Glutamatergic neuron (in vitro differentiated cells): ENCODE results near the gene MAPT. TPM values are rescaled to one million over a fixed set of nuclear protein-coding genes. Genes with fewer than 3 reads are reported as not detected.
"Not testable (repeated sequence)": the region's sequence is repeated elsewhere in the genome, so short reads cannot be mapped to it uniquely, and the experiment has no call there.

Experiments used
- DNase-seq: peaks from one replicate; pipeline ENCODE4 v3.0.0; 2022
- H3K27ac Mint-ChIP-seq: one replicate; pipeline ENCODE4 v1.8.0; 2020; ENCODE audit warnings: mild to moderate bottlenecking, mixed read lengths, inconsistent platforms; ENCODE audit not compliant: unreplicated experiment
- H3K27me3 Mint-ChIP-seq: one replicate; pipeline ENCODE4 v1.8.0; 2020; ENCODE audit warnings: mild to moderate bottlenecking, moderate library complexity, mixed read lengths, inconsistent platforms; ENCODE audit not compliant: unreplicated experiment
- H3K36me3 Mint-ChIP-seq: one replicate; pipeline ENCODE4 v1.8.0; 2020; ENCODE audit warnings: mild to moderate bottlenecking, mixed read lengths, inconsistent platforms; ENCODE audit not compliant: unreplicated experiment
- H3K4me1 Mint-ChIP-seq: one replicate; pipeline ENCODE4 v1.8.0; 2020; ENCODE audit warnings: mild to moderate bottlenecking, low read depth, mixed read lengths, inconsistent platforms; ENCODE audit not compliant: unreplicated experiment
- H3K4me3 Mint-ChIP-seq: one replicate; pipeline ENCODE4 v1.8.0; 2020; ENCODE audit warnings: mild to moderate bottlenecking, mixed read lengths, inconsistent platforms; ENCODE audit not compliant: unreplicated experiment
- H3K9me3 Mint-ChIP-seq: one replicate; pipeline ENCODE4 v1.8.0; 2020; ENCODE audit warnings: mild to moderate bottlenecking, moderate library complexity, mixed read lengths, inconsistent platforms; ENCODE audit not compliant: unreplicated experiment
- CTCF ChIP-seq: fragments of 200-600 bp; sonication (generic); IDR thresholded peaks from one replicate; pipeline ENCODE4 v1.5.0; 2021; ENCODE audit not compliant: partially characterized antibody, unreplicated experiment
- total RNA-seq: library from RNA; stranded (reverse); fragmentation: NEBNext Ultra II Directional; extraction: Animal tissue kit (Norgen Biotek cat#: 25700); gene quantifications from one replicate; pipeline ENCODE4 v1.2.1, GENCODE V29; 2021; ENCODE audit not compliant: unreplicated experiment

MAPT gene
- total RNA-seq, 1 donor from 2014 or later, result 123 TPM

- H3K27me3 Mint-ChIP-seq, result peaks cover 5% of the 10 kb centered on the region
- DNase-seq, result no peak
- peaks cover 11% of the 10 kb centered on the region for H3K4me1 Mint-ChIP-seq
- H3K4me3 Mint-ChIP-seq, result no peak overlapping the region
- no peak for TF ChIP-seq CTCF
- H3K36me3 Mint-ChIP-seq, result peaks cover 11% of the 10 kb centered on the region
- no peak overlapping the region for H3K27ac Mint-ChIP-seq
- peaks cover 3% of the 10 kb centered on the region for H3K9me3 Mint-ChIP-seq
Observed at GRCh38 chr17:46020023-46020761, 125.8 kb downstream of the MAPT start.

DNA sequence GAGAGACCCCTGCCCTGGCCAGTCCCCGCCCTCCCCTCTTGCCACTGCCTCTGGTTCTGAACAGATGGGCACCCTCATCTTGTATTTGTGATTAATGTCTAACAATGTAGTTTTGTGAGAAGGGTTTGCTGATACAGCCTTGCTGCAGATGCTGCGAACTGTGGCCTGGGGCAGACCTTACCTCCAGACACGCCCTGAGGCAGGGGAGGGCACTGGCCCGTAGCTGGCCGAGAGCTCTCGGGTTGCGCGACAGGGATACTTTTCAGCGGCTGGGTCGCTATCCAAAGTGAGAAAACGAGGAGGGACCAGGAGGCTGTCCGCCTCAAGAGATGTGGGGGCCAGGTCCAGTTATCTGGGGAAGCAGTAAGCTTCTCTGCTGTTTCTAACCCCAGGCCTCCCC lies 126.6 kb downstream of the MAPT start:
- H3K27ac Mint-ChIP-seq, result no peak overlapping the region
- H3K4me3 Mint-ChIP-seq, result no peak overlapping the region
- H3K36me3 Mint-ChIP-seq, result peaks cover 11% of the 10 kb centered on the region
- H3K4me1 Mint-ChIP-seq, result peaks cover 15% of the 10 kb centered on the region
- TF ChIP-seq CTCF, result no peak
- no peak for DNase-seq
- peaks cover 9% of the 10 kb centered on the region for H3K27me3 Mint-ChIP-seq
- peaks cover 3% of the 10 kb centered on the region for H3K9me3 Mint-ChIP-seq

- Mint-ChIP-seq H3K27me3 (peaks cover 13% of the 10 kb centered on the region), H3K4me1 (peaks cover 29% of the 10 kb centered on the region), H3K27ac (peak overlapping the region; percentile 62)
- not testable (repeated sequence) for DNase-seq, H3K9me3 Mint-ChIP-seq, H3K36me3 Mint-ChIP-seq, H3K4me3 Mint-ChIP-seq
Observed at GRCh38 chr17:46023366-46023765, 129.0 kb downstream of the MAPT start.

DNA sequence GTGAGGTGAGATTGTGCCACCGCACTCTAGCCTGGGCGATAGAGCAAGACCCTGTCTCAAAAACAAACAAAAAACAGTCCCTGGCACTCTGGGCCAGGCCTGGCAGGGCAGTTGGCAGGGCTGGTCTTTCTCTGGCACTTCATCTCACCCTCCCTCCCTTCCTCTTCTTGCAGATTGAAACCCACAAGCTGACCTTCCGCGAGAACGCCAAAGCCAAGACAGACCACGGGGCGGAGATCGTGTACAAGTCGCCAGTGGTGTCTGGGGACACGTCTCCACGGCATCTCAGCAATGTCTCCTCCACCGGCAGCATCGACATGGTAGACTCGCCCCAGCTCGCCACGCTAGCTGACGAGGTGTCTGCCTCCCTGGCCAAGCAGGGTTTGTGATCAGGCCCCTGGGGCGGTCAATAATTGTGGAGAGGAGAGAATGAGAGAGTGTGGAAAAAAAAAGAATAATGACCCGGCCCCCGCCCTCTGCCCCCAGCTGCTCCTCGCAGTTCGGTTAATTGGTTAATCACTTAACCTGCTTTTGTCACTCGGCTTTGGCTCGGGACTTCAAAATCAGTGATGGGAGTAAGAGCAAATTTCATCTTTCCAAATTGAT lies 129.5 kb downstream of the MAPT start:
- DNase-seq, result no peak
- H3K4me3 Mint-ChIP-seq, result no peak overlapping the region
- peaks cover 5% of the 10 kb centered on the region for H3K36me3 Mint-ChIP-seq
- H3K9me3 Mint-ChIP-seq, result peaks cover 6% of the 10 kb centered on the region
- peaks cover 33% of the 10 kb centered on the region for H3K4me1 Mint-ChIP-seq
- no peak for TF ChIP-seq CTCF
- peak overlapping the region; percentile 46 for H3K27ac Mint-ChIP-seq
- H3K27me3 Mint-ChIP-seq, result peaks cover 10% of the 10 kb centered on the region

DNA sequence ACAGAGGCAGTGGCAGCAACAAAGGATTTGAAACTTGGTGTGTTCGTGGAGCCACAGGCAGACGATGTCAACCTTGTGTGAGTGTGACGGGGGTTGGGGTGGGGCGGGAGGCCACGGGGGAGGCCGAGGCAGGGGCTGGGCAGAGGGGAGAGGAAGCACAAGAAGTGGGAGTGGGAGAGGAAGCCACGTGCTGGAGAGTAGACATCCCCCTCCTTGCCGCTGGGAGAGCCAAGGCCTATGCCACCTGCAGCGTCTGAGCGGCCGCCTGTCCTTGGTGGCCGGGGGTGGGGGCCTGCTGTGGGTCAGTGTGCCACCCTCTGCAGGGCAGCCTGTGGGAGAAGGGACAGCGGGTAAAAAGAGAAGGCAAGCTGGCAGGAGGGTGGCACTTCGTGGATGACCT lies 130.2 kb downstream of the MAPT start:
- H3K4me3 Mint-ChIP-seq, result no peak overlapping the region
- peaks cover 5% of the 10 kb centered on the region for H3K36me3 Mint-ChIP-seq
- H3K27me3 Mint-ChIP-seq, result peaks cover 11% of the 10 kb centered on the region
- no peak for TF ChIP-seq CTCF
- H3K4me1 Mint-ChIP-seq, result peaks cover 40% of the 10 kb centered on the region
- no peak for DNase-seq
- H3K27ac Mint-ChIP-seq, result no peak overlapping the region
- peaks cover 8% of the 10 kb centered on the region for H3K9me3 Mint-ChIP-seq
